ENCODE data around the gene MTX1.

MTX1 gene

DNA sequence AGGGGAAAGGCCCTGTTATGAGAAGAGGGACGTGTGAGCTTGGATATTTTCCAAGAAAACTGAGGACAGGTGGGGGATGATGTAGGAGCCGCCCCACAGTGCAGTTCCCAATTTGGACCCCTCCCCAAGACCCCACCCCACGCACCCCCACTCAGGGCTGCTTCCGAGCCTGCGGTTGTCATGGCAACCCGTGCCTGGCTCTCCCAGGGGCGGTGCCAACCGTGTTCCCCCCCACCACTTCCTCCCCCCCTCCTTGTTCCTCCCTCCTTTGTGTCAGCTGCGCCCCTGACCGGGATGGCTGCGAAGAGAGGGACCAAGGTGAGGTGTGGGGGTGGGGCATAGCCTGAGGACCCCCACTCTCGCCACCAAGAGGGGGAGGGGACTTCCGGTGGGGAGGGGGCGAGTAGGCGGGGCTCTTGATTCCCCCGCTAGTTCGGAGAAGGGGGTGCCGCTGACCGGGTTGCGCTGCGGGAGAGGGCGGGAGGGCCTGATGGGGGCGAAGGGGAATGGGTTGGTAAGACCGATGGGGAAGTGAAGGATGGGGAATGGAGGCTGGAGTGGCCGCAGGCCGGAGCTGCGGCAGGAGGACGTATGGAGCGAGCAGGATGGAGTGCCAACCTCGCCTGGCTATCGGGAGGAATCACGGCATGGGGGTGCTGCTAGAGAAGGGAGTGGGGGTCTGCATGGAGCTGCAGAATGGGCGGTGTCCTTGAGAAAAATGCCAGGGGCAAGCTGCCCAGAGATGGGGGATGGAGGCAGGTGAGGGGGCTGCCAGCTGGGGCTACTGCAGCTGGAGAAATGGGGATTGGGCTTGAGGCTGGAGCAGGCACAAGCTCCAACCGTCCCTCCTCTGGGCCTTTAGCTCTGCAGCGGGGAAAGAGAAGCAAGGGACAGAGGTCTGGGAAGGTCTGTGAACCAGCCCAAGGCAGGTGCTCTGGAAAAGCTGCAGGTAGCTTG, 33.9 kb upstream of the MTX1 start:
- DNase-seq: peak; percentile 65 to 73

DNA sequence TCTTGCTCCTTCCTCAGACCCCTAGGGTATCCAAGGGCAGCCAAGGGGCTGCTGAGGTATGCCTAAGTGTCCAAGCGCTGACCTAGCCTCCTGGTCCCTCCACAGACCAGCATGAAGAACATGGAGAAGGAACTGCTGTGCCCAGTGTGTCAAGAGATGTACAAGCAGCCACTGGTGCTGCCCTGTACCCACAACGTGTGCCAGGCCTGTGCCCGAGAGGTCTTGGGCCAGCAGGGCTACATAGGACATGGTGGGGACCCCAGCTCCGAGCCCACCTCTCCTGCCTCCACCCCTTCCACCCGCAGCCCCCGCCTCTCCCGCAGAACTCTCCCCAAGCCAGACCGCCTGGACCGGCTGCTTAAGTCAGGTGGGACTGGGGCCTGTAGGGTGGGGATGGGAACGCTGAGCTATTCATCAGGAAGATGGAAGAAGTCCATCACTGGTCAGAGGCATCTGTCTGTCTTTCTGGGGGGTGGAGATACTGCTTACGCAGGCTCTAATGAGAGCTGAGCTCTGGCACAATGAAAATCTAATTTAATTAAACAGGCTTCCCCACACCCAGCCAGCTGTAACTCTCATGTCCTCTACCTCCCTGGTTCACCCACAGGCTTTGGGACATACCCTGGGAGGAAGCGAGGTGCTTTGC, 33.1 kb upstream of the MTX1 start:
- peak in 1 of 2 donors; percentile 10 for DNase-seq

DNA sequence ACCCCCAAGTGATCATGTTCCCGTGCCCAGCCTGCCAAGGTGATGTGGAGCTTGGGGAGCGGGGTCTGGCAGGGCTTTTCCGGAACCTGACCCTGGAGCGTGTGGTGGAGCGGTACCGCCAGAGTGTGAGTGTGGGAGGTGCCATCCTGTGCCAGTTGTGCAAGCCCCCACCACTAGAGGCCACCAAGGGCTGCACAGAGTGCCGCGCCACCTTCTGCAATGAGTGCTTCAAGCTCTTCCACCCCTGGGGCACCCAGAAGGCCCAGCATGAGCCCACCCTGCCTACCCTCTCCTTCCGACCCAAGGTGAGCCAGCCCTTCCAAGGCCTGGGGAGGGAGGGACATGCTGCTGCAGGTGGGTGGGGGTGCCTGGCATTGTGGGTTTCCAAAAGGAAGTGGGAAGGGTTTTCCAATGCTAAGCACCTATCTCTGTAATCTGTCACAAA, 32.5 kb upstream of the MTX1 start:
- DNase-seq: peak; percentile 25 to 33

DNA sequence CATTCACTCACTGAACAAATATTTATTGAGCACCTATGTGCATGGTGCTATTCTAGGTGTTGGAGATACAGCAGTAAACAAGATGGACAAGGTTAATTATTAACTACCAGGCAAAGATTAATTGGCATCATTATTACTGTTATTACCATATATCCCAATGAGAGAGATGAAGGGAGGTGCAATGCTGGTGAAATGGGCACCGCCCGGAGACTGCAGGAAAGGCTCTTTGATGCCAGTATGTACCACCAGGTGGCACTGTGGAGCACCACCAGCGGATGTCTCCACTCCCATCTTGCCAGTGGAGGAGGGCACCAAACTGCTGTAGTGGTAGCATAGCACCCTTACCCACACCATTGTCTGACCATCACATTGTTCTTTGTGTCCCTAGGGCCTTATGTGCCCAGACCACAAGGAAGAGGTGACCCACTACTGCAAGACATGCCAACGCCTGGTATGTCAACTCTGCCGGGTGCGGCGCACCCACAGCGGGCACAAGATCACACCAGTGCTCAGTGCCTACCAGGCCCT, 31.9 kb upstream of the MTX1 start:
- DNase-seq: peak; percentile 85 to 86

DNA sequence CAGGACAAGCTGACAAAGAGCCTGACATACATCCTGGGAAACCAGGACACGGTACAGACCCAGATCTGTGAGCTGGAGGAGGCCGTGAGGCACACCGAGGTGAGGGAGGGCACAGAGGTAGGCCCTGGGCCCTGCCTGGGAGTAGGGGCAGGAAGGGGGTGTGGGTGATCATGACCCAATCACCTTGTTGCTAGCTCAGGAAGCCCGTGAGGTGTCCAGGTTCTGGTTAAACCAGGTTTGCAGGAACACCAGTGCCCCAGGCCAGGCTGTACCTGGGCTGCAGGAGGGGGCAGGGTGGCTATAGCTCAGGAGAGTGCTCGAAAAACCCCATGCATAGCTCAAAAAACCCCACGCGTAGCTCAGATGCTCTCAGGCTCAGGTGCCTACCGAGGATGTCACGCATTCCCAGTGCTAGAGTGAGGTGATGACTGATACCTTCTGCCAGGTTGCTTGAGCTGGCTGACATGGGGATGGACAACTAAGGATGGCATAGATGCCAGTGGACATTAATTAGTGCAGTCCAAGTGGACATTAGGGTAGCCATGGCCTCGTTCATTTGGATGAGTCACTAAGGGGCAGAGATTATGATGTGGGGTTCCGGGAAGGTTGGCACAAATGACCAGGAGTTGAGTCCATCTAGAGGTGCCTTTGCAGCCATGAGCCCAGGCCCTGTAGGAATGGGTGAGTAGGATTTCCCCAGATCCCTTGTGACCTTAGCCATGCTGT, 31.1 kb upstream of the MTX1 start:
- DNase-seq: peak in 1 of 2 donors; percentile 2

DNA sequence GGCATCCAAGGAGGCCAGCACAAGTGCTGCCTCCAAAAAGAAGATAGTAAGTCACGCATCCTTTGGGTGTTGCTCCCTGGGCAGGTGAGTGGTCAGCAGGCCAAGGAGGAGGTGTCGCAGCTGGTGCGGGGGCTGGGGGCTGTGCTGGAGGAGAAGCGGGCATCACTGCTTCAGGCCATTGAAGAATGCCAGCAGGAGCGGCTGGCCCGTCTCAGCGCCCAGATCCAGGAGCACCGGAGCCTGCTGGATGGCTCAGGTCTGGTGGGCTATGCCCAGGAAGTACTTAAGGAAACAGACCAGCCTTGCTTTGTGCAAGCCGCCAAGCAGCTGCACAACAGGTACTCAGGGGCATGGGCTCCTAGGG, 30.6 kb upstream of the MTX1 start:
- DNase-seq: peak in 1 of 2 donors; percentile 9

DNA sequence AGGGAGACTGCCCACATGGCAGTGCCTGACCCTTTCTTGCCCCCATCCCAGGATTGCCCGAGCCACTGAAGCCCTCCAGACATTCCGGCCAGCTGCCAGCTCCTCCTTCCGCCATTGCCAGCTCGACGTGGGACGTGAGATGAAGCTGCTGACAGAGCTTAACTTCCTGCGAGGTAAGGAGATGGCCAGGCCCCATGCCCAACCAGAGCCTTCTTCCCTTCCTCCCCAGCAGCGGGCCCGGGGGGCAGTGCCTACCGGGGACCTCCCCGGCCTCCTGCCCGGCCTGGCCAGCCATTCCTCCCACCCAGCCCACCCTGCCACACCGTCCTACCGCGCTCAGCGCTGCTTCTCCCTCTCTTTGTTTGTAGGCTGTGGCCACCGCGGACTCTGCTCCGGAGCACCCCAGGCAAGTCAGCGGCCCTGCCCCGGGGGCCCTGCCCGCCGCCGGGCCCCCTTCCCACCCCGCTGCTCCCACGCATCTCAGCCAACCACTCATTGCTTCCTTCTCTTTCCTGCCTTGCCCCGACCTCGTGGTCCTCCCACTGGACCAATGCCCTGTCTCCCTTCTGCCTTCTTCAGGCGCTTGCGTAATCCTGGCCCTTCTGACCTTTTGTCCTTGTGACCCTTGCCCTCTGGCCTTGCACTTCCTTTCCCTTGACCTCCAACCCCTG, 29.9 kb upstream of the MTX1 start:
- DNase-seq: peak in 1 of 2 donors; percentile 36

DNA sequence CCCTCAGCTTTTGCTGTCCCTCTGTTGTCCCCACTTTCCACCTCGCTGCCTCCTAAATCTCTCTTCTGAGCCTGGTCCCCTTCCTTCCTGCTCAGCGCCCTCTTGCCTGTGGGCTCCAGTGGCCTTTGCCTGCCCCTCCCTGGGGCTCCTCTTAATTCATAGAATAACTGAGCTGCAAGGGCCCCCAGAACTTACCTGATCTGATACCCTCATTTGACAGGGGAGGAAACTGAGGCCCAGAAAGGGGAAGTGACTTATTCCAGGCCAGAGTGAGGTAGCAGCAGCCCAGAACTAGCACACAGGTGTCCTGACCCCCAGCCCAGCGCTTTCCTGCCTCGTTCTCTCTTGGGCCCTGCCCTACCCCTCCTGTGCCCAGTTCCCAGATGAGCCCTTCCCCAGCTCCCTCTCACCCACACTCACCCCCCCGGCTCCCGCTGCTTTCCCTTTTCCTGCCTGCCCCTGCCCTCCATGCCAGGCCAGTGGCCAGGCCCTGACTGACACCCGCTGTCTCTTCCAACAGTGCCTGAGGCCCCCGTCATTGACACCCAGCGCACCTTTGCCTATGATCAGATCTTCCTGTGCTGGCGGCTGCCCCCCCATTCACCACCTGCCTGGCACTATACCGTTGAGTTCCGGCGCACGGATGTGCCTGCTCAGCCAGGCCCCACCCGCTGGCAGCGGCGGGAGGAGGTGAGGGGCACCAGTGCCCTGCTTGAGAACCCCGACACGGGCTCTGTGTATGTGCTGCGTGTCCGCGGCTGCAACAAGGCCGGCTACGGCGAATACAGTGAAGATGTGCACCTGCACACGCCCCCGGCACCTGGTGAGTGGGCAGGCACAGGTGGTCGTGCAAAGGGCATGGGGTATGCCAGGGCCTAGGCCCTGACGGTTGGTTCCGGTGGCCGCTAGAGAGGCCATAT, 29.1 kb upstream of the MTX1 start:
- no peak for DNase-seq

DNA sequence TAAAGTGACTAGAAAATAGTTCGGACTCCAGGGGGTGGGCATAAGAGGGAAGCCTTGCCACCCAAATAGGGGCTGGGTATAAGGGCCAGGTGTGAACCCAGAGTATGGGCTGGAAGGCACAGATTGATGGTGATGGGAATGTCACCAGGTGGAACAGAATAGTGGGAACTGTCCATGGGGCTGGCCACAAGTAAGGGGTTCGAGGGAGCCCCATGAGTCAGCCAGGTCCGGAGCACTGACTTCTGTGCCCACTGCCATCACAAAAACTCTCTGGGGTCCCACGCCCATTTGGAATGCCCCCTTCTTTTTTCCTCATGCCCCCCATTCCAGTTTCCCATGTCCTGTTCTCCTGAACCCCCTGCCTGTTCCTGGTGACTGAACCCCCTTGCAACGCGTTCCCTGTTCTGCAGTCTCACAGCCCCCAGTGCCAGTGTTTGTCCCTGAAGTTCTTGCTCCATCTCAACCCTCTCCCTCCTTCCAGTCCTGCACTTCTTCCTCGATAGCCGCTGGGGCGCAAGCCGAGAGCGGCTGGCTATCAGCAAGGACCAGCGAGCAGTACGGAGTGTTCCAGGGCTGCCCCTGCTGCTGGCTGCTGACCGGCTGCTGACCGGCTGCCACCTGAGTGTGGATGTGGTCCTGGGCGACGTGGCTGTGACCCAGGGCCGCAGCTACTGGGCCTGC, 27.0 kb upstream of the MTX1 start:
- no peak for DNase-seq

DNA sequence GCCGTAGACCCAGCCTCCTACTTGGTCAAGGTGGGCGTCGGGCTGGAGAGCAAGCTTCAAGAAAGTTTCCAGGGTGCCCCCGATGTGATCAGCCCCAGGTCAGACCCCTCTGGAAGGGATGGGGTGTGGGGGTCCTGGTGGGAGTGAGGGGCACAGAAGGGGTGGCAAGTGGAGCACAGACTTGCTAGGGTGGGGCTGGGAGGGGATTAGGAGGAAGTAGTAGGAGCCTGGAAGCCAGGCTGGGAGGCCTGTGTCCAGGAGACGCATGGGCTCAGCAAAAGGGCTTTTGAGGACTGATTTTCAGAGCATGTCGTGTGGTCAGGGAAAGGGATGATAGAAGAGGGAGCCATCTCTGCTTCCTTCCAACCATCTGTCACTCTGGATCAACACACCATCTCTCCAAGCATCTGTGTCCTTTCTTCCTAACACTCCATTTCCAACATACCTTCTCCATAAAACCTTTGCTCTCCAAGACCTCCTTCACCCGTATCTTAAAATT, 26.4 kb upstream of the MTX1 start:
- no peak for DNase-seq

DNA sequence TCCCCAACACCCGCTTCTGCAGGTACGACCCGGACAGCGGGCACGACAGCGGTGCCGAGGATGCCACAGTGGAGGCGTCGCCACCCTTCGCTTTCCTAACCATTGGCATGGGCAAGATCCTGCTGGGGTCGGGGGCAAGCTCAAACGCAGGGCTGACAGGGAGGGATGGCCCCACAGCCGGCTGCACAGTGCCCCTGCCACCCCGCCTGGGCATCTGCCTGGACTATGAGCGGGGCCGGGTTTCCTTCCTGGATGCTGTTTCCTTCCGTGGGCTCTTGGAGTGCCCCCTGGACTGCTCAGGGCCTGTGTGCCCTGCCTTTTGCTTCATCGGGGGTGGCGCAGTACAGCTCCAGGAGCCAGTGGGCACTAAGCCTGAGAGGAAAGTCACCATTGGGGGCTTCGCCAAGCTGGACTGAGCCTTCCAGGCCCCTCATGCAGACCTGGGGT, 24.7 kb upstream of the MTX1 start:
- DNase-seq: no peak

DNA sequence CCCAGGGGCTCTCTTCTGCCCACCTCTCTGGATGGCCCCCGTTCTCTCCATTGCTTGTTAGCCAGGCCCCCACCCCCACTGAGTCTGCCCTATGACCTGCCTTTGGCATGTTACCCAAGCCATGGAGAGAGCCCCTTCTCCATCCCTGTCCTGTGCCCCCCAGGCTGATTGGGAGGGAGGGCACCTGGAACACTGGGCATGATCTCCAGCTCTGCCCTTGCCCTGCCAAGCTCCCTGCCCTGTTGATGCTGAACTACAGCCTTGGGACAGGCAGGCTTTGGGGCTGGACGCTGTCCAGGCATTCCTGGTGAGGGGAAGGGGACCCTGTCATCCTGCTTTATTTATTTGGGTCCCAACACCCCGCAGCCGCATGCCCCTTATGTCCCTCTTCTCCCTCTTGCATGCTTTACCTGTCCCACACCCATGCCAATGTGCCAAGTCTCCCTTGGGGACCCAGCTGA, 24.1 kb upstream of the MTX1 start:
- DNase-seq: no peak

DNA sequence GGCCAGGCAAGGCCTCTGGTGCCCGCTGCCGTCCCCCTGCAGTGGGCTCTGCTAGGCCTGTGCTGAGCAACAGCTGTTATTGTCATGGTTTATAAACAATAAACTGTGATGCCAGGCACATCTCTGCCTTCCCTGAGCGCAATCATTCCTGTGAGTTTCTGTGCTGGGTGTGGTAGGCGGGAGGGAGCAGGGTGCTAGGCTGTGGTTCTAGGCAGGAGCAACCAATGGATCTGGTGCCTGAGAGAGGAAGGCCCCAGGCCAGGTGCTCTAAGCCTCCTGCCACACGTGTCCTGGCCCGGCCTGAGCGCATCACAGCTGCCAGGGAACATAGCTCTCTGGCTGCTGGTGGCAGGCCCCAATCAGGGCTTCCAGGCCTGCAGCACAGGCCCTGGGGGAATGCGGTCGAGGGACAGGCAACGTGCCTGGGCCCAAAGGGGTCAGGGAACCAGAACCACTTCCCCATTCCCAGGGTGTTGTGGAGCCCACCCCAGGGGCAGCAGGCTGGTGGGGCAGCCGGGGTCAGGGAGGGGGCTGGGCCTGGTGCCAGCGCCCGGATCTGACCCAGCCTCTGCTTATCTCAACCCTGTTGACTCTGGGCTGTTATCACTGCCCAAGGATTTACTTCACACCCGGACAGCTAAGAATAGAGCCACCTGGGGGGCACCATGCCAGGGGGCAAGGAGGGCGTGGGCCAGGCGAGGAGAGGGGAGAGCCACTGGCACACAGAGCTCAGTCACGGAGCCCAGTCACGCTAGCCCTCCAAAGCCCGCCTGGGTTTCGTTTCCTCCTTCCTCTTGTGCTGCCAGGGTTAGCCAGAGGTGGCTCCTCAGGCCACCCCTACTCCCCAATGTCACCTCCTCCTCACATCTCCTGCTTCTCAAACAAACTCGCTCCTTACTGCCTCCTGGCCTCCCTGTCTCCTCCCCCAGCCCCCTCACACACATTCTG, 23.4 kb upstream of the MTX1 start:
- DNase-seq: peak in 1 of 2 donors; percentile 66

DNA sequence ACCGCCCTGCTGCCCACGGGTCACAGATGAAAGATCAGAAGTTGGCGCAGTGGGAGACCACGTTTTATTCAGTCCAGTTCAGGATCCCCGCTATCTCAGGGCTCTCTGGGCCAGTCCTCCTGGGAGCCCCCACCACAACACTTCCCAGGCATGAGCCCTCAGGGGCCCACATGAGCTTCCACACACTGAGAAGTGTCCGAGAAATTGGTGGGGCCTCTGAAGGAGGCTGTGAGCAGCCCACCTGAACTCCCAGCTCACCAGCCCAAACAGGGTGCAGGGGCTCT, 22.8 kb upstream of the MTX1 start:
- DNase-seq: no peak

DNA sequence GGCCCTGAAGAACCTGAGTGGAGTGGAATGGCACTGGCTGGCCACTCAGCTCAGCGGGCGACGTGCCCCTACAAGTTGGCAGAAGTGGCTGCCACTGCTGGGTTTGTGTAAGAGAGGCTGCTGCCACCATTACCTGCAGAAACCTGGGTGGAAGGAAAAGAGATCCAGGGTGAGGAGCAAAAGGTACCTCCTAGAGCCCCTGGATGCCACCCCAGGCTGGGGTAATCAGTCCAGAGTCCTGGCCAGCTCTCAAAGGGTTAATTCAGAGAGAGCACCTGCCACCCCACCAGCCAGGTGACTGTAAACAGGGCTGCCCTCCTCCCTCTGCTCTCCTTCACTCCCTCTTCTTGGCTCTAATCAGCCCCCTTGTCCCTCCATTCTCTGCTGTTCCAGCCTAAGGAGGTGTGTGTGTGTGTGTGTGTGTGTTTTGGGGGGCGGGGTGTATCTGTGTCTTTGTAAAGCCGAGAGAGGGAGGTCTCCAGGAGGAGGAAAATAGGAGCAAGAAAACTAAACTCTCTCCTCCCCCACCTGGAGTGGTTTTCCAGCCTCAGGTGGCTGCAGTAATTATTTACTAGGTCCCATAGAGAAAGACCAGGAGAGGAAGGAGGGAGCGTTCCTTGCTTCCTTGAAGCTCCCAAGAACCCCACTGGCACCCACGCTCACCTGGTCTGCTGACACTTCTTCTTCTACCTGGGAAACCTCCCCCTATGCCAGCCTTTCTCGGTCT, 22.3 kb upstream of the MTX1 start:
- no peak for DNase-seq

DNA sequence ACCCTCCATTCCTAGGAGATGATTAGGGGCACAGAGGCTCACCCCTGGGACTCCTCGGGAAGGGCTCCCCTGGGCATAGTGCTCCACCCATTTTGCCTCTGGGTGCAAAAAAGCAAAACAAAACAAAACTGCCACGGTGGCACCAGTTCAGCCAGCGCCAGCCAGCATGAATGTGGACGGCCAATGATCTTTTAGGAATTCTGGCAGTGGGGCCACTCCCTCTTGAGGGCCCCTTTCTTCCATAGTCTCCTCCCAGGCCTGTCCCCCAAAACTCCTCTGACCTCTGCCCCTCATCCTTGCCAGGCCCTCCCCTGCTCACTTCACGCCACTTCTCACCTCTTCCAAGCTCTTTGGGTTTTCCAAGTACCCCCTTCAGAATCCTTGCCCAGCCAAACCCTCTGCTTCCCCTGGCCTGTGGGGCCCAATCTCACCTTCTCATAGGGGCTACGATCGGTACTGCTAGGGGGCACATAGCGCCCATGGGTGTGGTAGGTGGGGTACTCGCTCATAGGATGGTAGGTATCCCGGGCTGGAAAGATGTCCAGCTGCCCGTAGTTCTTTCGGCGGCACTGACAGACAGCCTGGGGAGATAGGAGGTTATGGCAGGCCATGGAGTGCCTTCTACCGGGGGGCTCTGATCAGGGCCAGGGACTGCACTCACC, 21.6 kb upstream of the MTX1 start:
- no peak for DNase-seq

DNA sequence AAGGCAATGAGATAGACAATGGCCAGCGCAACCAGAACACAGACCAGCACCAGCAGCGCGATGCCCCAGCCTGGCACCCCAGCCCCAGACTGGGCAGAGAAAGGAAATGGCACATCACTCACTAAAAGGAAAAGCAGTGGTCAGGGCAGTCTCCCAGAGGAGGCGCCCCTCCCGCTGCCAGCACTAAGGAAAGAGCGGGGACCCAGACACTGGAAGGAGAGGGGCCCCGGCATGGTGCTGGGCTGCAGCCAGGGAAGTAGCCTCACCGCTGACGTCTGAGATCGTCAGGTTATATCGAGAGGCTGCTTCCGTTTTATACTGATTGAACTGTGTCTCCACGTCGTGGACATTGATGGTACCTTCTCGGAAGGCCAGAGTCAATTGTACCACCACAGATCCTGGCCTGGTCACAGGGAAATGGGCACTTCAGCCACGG, 21.0 kb upstream of the MTX1 start:
- no peak for DNase-seq

DNA sequence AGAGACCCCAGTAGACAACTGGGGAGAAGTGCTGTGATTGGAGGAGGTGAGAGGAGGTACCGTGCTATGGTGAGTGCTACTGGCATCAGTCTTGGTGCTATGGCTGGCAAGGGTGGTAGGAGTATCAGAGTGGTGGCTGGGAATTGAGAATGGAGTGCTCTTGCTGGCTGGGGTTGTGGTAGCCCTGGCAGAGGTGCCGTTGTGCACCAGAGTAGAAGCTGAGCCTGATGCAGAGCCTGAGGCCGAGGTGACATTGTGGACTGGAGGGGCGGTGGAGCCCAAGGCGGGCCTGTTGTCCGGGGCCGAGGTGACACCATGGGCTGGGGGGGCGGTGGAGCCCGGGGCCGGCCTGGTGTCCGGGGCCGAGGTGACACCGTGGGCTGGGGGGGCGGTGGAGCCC, 20.2 kb upstream of the MTX1 start:
- no peak for DNase-seq
